Activated naive CD4-positive, alpha-beta T cell treated with anti-CD3 and anti-CD28 coated beads, Interleukin-2, amount 50 U/mL, for 16 hours (primary cell): Measurements from ENCODE around the gene ZNF22.

Experiments used
- DNase-seq: peaks from one replicate; pipeline ENCODE4 v3.0.0-alpha.2; 2020

Gene ZNF22

DNA sequence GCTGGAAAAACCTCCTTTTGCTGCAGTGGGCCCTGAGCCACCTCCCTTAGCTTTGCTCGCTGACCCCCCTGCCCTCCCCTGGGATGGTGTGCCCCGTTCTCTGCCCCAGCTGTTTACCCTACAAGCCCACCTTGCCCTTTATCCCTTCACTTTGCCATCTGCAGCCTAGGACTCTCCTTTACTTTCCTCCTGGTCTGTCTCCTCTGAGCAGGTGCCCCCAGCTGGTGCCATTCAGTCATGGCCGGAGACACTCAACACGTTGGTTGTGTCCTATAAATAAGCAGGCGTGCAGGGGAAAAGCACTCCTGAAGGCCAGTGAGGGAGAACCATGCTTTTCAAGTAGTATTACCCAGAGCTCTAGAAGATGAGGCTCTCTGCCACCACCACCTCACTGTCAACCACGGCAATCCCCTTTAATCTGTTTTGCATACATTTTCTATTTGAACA lies 35.0 kb upstream of the ZNF22 start:
- no peak for DNase-seq

DNA sequence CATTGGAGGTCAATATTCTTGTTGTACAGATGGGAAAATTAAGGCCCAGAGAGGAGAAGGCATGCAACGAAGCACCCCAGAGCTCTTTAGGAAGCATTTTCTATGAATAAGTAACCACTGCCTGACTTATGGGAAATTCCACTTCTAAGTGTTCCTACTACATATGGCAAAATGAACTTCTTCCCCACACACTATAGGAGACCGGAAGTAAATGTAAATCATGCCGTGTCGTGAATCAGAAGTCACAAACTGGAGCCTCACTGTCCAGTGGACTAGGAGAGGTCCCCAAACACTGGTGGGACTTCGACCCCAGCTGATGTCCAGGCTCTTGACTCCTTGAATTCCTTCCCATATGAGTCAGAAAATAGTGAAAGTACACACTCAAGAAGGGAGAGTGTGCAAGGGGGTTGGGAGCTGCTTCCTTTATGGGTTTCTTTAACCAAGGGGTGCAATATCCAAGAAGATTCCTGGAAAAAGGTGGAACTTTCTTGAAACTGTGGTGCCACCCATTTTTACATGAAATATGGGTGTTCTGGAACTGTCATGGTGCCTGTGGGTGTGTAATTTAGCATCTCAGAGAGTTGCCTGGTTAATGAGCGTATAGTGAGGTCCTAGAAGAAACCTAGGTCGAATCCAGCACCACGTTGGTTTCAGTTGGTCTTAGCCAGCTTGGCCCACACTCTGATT lies 34.5 kb upstream of the ZNF22 start:
- no peak for DNase-seq

DNA sequence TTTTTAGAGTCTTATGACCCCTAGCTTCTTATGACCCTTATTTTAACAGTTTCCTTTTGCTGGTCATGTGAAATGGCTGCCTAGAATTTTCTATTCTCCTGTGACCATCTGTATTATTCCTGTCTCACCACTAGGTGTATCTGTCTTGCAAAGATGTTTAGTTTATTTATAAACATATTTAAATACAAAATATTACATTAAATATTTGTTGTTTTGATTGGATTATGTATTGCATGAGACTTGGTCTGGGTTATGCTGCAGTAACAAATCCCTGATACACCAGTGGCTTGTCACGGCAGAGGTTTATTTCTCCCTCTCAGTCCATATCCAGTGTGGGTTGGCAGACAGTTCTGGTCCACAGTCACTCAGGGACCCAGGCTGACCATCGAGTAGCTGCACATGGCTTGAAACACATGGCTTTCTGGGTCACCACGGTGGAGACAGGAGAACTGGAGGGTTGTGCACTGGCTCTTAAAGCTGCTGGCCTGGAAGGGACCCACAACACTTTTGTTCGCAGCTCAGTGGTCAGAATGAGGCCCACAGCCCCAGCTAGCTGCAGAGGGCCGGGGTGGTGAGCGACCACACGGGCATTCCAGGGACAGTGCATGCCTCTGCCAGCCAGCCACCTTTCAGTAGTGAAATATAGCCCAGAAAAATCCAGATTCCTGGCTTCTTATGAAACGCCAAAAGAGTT lies 33.8 kb upstream of the ZNF22 start:
- DNase-seq, result no peak

DNA sequence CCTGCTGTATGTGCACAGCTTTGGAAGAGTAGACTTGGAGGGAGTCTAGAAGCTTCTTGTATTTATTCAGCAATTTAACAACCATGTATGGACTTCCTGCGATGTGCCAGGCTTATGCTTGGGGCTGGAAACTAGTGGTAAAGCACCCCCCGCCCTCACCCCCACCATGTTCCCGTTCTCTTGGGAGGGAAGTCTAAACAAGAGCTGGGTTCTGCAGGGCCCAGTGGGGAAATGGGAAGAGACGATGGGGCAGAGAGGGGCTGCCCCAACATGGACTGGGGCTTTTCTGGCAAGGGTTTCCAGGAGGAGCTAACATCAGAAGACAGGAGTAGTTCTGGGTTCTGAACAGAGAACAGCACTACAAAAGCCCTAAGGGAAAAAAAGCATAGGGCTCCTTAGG lies 33.1 kb upstream of the ZNF22 start:
- no peak for DNase-seq

DNA sequence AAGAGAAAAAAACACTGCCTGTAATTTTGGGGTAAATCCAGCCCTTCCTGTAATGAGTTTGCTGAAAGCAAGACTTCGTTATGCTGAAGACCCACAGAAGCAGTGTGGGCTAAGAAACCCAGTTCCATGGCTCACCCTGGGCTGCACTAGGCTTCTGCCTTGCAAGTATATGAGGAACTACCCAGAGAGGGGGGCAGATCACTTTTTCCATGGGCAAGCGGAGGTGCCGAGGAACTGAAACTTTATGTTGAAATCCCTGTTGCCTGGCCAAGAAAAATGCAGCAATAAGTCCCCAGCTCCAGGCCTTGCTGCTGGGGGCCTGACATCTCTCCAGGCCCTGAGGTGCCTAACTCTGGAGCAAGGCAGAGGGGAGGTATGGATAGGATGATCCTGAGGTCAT lies 32.6 kb upstream of the ZNF22 start:
- DNase-seq, result no peak

DNA sequence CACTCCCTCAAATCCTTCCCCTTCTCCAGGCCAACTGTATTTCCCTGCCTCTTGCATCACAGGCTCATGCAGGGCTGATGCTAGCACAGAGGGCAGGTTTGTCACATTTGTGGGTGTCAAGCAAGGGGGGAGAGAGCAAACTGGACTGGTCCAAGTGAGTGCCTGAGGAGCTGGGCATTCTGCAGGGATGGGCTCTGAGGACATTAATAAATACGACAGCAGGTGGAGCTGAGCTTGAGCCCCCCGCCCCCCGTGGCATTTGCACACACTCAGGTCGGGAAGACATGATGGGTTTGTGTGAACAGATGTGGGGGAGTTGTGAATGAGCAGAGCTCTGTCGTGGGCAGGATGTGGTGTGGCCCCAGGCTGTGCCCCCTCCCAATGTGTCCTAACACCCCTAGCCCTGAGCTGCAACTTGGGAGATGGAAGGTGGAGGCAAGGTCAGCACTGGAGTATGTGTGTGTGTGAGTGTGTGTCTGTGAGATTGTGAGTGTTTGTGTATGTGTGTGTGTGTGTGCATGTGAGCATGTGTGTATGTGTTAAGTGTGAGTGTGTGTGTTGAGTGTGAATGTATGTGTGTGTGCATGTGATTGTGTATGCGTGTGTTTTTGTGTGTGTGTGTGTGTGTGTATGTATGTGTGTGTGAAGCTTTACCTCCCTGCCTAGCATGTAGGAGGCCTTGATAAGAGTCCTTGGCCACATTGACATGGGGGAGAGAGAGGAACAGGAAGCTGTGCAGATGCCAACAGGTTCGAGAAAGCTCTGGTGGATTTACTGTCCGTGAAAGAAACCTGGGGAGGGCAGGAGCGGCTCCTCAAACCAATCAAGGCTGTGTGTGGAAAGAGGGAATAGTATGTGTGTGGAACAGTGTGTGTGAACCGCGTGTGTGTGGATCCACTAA lies 32.0 kb upstream of the ZNF22 start:
- DNase-seq, result no peak

DNA sequence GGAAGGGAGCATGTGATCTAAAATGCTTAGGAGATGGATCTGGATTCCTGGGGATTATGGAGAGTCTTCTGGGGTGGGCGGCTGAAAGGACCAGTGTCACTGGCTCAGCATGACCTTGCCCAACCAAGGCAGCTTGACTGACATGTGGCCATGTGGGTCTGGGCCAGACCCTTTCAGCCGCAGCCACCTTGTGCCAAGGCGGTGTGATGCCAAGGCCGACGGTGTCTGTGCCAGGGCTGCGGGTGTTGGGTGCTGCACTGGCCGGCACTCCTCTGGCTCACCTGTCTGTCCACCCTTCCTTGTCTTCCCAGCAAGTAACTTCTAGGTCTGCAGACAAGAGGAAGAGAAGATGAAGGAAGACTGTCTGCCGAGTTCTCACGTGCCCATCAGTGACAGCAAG lies 30.9 kb upstream of the ZNF22 start:
- DNase-seq, result no peak

DNA sequence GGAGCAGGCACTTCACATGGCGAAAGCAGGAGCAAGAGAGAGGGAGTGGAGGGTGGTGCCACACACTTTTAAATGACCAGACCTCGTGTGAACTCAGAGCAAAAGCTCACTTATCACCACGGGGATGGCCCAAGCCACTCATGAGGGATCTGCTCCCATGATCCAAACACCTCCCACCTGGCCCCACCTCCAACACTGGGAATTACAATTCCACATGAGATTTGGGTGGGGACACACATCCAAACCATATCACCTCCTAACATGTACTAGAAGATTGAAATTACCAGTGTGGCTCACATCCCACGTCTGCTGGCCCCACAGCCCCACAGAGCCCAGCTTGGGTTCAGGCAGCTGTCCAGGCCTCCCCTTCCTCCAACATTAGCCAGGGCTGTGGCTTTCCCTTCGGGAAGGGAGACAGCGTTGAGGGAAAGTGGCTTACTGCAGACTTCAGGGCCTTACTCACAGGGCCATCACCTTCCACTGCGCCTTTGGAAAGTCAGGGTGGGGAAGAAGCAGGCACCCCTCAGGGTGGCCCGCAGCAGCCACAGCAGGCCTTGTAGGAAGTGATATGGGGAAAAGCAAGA lies 29.8 kb upstream of the ZNF22 start:
- DNase-seq, result no peak

DNA sequence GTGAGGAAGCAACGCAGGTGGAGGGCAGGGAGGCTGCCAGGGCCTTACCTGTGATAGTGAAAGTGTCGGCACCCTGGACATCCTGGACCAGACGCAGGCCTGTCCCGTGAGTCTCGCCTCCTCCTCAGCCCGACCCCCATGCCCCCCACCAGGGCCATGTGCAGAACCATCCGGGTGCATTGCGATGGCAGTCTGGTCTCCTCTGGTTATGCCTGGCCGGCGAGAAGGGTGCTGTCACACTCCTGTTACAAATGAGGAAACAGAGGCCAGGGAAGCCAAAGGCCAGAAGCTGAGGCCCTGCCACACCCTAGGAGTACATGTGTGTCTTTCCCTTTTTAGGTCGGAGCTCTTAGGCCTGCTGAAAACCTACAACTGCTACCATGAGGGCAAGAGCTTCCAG lies 29.3 kb upstream of the ZNF22 start:
- no peak for DNase-seq

DNA sequence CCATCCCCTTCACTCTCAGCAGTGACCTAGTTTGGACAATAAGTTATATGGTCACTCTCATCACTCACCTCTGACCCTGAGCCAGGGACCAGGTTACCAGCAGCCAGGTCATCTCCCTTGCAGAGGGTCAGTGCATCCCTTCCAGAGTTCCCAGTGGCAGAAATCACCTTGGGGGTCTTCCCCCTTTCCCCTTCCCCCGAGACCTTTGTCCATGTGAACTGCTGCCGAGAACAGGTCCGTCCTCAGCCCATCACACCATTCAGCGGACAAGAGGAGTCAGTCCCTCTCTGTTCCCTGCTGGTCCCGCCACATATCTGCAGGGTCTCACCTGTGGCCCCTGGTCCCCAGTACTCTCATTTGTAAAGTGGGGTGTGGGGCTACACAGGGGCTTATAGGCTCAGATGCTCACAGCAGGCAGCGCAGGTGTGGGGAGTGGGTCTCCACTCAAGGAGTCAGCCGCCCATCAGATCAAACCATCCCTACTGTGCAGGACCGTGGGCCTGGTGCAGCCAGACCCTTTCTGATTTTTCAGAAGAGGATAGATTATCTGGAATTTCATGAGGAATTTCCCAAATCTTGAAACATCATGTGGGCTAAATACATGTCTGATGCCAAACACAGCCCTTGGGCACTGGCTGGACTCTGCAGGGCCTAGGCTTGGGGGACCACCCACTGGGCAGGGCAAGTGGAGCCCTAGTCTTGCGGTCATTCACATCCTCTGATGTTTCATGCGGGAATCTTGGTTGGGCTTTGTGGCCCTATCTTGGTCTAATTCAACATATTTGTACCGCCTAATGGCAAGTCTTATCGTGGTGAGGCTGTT lies 28.6 kb upstream of the ZNF22 start:
- no peak for DNase-seq

DNA sequence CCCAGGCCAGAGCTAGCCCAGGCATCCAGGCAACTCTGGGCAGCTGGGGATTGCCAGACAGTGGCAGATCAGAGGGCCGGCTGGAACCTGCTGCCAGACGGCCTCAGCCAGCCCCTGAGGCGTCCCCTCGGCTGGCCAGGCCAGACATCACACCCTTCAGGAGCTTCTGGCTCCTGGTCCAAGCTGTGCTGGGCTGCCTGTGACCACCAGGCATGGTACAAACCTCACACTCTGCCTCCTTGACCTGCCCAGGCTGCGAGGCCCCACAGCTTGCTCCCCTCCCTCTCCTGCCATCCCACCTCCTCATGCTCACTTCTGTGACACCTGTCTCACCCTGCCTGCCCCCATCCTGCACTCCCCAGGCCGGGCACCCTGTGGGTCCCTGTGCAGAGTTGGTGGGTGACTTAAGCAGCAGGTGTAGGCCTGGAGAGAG lies 27.8 kb upstream of the ZNF22 start:
- no peak for DNase-seq

DNA sequence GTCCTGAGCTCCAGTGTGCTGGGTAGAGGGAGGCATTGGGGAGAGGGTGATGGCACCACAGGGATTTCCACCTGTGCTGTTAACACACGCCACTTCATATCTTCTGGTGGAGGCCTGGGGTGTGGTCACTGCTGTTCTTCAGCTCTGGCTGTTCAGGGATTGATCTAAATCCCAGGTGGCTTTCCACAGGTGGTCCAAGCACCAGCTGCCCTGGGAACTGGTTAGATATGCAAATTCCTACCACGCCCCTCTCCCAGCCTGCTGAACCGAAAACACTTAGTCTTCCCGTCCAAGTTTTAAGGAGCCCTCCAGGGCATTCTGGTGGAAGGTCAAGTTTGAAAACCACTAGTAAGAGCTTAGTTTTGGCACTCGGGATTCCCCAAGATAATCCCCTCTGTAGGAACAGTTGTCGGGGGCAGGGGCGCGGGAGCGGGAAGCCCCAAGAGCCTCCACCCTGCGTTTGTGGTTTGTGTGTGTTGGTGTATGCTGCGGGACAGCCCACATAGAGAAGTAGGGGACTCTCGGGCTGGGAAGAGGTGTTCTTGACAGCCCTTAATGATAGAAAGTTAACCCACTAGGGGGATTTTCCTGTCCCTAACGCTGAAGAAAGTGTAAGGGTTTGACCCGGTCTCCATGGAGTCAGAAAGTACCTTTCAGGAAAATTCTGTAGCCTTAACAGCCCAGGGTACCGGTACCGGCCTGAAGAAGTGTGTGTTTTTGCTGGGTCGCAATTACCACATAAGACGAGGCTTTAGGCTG lies 27.2 kb upstream of the ZNF22 start:
- no peak for DNase-seq

DNA sequence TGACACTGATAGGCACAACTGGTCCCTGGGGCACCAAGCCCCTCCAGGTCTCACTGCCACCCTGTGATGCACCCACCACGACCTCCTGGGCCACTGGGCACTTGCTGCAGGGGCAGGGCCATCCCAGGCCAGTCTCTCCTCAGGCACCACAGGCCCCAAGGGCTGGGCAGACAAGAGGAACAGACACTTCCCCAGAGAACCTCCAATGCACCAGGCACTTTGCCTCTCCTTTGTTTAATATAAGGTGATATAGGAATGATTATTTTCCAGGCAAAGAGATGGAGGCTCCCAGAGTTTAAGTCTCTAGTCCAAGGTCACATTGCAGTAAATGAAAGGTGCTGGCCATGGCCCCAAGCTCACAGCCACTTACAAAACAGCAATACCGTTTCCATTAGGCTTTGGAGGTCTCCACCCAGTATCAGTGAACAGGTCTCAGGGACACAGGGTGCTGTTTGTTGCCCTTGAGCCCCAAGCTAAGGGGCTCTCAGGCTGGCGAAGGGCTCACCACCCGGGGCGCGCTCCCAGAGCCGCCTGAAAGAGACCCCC lies 26.6 kb upstream of the ZNF22 start:
- DNase-seq, result no peak

DNA sequence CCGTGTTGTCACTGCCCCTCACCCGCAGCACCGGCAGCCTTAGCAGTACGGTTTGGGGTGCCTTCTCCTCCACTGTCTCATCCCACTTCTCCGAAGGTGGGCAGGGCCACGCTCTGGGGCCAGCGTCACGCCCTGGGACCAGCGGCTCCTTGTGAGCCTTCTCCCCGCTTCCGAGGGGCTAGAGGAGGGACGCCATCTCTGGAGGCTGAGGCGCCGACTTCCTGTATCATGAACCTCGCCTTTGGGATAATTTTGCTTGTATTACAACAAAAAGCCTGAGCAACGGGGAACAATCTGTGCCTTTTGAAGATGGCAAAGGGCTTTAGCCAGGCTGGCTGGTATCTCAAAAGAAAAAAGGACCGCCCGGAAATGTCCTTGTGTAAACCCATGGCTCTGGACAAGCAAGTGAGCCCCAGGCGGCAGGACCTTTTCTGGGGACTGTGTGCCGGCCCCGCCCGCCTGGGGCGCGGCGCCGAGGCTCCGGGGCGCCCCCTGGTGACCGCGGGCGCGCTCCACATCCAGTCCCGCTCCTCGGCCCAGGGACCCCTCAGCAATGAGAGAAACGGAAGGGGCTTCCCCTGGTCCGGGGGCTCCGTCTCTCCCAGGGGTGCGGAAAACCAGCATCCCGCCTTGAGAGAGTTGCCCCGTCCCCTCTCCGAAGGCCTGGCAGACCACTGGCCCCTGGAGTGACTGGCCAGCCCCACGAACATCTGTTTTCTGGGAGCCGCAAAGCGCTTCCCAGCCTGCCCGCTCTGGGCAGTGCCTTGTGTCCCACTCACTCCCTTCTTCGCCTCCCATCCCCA lies 25.9 kb upstream of the ZNF22 start:
- peak; percentile 65 for DNase-seq

DNA sequence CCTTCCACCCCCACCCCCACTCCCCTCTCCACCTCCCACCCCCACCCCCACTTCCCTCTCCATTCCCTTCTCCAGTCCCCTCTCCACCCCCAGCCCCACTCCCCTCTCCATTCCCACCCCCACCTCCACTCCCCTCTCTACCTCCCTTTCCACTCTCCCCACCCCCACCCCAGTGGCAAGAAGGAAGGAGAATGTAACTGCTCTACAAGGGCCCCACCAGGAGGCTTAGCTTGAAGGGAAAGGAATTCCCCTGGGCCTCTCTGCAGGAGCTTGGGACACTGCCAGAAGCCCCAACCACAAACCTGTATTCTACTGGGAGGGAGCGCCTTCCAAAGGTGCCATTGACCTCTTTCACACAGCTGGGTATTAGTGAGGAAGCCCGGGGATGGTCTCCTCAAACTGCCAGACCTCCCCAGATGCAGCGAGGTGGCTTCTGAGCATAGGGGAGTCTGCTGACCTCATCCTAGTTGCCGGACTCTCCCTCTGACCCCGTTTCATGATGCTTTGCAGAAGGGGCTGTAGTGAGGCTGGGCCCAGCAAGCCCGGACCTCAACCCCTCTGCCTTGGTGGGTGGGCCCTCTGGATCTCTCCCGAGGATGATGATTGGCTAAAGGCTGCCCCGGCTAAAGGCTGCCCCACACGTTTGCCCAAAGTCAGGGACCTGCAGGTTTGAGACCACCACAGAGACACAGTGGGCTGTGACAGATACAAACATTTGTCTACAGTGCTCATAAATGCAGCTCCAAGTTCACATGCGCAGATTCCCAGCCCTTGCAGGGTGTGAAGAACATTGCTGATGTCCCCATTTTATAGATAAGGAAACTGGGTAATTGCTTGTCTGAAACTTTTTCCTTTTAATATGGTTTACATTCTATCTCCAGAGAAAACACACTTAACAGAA lies 25.0 kb upstream of the ZNF22 start:
- no peak for DNase-seq

DNA sequence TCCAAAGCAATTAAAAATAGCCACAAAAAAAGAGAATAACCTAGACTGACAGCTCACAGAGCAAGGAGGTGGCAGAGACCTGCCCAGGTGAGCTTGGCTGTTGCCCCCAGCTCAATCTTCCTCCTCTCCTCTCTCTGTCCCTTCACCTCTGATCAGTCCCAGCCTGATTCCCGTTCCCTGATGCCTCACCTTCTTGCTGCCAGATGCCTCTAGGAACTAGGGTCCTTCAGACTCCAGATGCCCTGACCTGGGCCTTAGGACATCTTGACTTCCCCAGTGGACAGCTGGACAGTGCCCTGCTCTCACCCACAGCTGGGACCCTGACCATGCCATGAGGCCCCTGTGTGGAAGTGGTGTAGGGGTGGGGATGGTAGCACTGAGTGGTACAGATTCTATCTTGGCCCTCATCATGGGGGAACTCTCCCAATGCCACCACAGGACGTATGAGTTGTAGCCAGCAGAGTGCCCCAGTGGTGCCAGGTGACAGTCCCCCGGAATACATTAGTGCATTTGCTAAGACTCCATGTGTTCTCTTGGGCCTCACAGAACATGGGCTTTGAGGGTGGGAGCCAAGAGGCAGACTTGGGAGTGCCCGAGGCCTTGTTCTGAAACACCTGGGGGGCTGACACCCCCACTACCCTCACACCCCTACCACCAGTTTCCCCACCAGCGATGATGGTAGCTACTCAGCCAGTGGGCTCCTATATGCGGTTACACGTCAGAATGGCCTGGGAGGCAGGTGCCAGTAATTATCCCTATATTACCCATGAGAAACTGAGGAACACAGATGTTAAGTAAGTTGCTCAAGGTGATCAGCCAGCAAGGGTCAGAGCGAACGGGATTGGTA lies 24.1 kb upstream of the ZNF22 start:
- no peak for DNase-seq

DNA sequence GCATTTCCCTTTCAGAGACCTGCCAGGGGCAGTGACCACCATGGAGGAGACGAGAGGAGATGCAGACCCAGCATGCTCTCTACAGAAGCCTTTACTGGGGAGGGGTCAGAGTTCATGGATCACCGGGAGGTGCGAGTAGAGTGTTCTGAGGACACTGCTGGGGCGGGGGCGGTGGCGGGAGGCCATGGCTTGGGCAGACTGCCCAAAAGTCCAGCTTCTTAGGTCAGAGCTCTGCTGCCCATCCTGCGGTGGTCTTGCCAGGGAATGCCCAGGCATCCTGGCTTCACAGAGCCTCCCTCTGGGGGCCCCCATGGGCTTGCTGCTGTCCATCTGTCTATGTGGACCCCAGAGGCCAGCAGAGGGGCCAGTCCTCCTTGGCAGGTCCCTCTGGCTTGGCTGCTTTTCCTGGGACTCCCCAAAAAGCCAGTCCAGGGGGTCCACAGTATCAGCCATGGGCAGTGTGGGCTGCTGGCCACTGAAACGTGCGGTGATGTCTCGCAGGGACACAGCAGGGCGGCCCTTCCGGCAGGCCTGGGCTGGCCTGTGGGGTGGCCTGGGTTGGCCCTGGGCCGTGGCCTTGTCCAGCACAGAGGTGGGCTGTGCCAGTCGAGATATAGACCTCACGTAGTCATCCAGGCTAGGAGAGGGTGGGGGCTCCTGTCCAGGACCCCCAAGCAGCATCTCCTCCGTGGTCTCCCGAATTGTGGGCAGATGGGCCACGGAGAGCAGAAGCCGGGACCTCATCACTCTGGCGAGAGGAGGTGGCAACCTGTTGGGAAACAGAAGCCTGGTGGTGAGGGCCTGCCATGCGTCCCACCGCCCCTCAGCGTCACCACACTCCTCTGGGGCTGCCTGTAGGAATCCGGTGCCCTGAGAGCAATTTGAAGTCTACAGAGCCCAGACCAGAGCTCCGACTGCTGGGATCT lies 23.2 kb upstream of the ZNF22 start:
- no peak for DNase-seq
